Central memory CD4-positive, alpha-beta T cell (primary cell): Measurements from ENCODE around the gene DOCK10.
"Not testable (repeated sequence)": the region's sequence is repeated elsewhere in the genome, so short reads cannot be mapped to it uniquely, and the experiment has no call there.

Source experiments
- DNase-seq: peaks from one replicate; pipeline ENCODE4 v3.0.0; 2022

DOCK10 gene

DNA sequence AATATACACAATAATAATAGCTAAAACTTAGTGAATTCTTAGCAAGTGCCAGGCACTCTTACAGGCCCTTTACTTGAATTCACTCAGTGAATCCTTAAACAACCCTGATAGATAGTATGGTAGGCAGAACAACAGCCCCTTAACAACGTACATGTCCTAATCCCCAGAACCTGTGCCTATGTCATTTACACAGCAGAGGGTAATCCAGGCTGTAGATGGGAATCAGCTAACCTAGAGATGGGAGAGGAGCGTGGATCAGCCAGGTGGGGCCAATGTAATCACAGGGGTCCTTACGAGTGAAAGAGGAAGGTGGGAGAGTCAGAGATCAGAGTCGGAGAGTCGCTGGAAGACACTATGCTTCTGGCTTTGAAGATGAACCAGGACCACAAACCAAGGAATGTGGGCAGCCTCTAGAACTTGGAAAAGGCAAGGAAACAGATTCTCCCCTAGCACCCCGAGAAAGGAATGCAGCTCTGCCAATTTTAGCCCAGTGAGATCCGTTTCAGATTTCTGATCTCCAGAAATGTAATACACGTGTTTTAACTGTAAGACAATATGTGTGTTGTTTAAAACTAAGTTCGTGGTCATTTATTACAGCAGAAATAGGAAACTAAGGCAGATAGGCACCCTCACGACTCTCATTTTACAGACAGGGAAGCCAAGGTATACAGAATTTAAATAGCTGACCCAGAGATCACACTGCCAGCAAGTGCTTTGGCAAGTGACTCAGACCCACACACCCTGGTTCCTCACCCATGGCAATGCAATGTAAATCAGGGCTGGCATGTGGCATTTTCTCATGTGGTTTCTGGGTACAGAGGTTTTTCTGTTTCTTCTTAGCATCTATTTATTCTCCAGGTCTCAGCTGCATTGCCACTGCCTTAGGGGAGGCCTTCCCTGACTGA lies 68.9 kb downstream of the DOCK10 start:
- DNase-seq, result no peak

DNA sequence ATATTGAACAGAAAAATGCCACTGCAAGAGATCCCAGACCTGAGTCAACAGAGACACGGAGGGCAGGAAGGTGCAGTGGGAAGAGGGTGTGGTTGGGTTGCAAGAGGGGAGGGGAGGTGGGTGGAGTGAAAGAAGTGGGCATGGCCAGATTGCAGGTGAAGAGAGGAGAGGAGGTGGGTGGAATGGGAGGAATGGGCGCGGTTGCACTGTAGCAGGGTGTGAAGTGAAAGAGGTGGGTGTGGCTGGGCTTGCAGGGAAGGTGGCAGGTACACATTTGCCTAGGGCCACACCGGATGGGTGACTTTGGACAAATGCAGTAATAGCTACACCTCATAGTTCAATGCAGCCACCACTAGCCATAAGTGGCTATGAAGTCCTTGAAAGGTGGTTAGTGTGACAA lies 71.1 kb downstream of the DOCK10 start:
- DNase-seq, result no peak

DNA sequence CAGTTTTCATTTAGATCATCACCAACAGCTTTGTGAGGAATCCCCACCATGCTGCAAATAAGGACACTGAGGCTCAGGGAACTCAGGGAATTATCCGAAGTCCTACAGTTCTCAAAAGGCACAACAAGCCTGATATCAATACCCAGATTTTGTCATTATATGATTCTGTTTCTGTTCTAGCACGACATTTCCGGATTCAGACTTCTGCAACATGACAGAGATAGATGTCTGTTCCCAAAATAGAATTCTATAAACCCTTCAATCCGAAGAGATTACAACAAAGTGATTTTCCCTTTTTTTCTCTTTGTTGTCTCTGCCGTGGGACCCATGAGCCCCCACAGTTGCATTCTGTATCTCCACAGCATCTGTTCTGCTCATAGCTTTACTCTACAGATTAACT lies 72.0 kb downstream of the DOCK10 start:
- no peak for DNase-seq

DNA sequence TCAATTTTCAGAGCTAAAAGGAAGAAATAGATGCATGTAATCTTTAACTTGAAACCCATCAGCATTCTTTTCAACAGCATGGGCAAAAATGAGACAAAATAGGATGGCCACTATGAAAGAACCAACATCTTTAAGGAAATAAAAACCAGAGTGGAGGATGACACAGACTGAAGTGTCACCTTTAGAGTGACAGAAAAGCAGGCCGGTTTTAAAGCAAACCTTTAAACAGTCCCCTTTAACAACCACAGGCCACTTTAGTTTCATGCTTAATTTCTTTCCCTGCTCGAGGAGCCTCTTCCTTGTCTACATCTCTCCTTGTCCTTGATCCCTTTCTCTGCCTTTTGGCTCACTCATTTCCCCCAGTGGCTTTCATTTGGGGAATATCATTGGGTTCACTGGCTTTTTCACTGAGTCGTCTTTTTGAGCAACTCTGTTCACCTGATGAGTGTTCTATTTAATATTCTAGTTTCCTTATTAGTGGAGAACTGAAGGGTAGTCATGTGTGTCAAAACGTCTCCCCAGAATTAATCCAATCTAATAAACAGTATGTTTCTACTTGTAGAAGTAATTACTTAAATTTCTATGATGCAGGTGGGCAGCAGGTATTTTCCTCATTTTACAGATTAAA lies 72.5 kb downstream of the DOCK10 start:
- no peak for DNase-seq

DNA sequence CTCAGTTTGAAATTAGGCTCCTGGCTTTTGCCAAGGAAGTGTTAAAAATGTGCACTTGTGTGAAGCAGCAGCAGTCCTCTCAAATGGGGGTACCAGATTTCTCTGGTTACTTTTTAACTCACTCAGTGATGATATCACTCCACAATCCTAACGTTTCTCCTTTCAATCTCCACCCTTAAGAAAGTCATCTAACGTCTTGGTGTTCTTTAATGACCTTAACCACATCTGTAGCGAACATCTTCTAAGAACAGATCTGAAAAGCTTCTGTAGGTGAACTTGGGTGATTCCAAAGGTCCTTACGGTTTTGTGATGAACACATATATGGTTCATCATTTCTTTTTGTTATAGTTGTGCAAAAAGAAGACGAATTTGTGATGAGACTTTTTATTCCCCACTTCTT lies 73.2 kb downstream of the DOCK10 start:
- DNase-seq, result no peak

DNA sequence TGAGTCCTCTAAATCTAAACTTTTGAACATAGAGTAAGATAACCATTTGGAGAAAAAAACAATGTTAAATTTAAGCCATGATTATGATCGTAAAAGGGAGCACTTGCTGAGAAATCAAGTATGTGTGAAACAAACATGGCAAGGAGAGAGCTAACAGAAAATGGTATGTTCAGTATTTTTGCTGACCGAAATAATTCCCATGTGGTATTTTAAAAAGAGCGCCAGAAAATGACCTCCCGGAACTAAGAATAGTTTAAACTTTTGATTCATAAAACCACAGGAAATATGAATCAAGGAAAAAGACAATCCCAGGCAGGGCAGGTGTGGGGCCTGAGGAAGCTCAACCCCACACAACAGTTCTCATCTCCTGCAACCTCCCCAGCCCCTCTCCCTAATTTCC lies 74.2 kb downstream of the DOCK10 start:
- DNase-seq, result no peak

DNA sequence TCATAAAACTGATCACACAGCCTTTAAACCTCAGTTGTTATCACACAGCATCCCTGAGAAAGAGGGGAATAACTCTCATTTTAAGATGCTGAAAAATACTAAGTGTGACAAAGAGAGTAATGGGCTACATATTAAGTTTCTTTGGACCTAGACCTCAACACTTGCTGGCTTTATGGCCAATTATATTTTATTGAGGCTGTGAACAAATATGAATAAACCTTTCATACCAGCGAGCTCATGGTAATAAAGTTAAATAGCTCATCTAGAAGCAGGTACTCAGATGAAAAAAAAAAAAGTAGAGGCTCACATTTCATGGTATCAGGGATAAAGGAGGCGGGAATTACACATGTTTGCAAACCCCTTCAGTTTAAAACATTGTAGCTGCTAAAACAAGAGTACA lies 75.7 kb downstream of the DOCK10 start:
- DNase-seq, result no peak

DNA sequence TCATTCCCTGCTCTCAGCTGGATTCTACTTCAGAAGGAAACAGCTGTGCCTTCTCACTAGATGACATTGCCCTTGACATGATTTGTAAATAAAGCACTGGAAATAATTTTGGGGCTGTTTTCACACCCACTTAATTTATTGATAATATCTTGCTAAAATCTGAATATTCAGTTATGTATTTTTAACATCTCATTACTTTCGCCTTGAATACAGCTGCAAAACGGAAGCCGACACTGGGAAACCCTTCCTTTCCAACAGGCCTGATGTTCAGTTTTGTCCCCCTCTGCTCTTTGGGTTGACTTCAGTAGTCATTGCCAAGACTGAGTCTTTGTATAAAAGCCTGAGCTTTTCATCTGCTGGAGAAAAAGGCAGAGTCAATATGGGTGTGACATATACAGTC lies 82.7 kb downstream of the DOCK10 start:
- no peak for DNase-seq

DNA sequence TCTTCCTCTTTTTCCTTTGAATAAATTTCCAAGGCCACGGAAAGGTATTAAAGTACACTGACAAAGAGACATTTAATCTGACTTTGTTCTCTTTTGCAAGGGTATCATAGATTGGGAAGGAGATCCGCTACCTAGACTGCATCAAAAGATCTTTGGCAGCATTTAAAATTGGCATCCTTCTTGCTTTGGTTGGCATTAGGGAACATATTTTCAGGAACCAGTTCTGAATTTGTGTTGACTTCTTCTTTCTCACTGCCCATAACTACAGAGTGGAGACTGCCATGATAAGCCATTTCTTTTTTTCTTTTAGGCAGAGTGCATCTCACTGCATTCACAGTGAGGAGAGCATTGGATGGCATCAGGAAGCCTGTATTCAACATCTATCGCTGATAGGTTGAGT lies 83.4 kb downstream of the DOCK10 start:
- DNase-seq, result no peak

DNA sequence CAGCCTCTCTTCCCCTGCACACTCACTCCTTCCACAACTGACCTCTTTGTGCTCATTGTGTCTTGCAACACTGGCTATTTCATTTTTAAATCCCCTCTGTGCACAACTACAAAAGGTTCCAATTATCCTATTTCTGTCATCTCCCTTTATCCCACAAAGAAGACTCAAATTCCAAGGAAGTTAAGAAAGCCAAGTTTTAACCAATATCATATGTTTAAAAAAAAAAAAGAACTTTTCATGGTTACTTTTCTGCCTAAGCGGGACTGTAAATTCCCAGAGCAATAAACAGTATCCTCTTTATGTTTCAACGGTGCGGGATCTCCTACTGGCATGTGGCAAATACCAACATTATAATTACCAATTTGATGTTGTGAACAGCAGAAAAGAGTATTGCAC lies 83.8 kb downstream of the DOCK10 start:
- no peak for DNase-seq

DNA sequence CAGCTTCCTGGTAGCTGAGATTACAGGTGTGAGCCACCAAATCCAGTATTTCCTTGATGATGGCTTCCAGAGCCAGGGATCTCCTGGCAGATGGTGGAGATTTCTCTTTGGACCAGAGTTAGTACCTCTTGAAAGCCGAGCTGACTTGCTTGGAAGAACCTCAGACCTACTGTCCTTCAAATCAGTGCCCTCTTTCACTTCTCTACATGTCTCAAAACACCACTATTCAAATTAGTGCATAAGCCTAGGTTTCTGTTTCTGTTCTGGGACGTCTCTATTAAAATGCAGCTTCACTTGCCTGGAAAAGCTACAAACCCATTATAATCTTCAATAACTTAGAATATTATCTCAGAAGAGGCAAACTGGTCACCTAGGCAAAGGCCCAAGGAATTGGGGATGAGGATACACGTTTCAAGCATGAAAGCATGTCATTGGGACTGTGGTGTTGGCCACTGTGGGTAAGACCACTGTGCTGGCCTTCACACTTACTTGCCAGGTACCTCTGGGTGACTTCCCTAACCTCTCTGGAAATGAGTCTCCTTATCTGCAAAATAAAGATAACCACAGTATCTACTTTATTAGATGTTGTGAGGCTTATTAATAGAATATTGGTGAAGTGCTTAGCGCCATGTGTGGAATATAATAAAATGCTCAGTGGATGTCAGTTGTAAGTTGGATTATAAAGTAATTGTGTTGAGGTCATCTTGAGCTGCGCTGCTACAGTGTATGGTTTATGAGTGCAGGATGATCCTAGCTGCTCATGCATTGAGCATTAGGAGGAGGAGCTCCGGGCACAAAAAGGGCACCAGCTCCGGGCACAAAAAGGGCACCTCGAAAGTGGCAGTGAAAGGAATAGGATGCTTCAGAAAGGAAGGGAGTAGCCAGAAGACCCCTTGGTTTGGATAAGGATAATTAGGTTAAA lies 84.5 kb downstream of the DOCK10 start:
- no peak for DNase-seq

DNA sequence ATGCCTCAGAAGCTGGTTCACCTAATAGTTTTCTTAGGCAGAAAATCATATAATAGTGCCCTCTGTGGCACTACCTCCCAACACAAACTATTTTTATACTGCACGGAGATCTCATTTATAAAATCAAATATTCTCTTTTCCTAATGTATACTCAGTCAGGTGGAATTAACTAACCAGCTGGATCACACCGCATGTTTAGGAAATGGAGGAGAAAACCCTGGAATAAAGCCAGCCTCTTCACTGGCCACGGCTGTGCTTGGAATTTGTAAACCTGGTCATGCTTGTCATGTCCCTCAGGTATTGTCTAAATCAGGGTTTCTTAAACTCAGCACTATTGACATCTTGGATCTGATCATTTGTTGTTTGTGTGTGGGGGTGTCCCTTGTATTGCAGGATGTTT lies 85.6 kb downstream of the DOCK10 start:
- no peak for DNase-seq

DNA sequence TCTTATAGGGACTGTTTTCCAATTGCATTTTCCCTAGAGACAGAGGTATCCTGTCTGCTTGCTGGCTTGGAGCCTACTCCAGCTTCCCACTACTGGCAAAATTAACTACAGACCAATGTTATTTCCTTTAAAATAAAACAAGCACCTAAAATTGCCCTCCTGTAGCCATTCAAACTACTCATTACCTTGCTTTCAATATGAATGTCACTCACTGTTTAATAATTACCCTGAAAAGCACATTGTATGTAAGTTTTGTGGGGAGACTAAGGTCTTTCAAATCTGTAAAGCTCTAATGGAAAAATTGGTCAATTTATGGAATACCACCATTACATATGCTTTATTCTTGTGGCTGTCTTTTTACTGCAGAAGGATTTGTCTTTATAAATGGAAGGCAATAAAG lies 87.3 kb downstream of the DOCK10 start:
- DNase-seq, result no peak

DNA sequence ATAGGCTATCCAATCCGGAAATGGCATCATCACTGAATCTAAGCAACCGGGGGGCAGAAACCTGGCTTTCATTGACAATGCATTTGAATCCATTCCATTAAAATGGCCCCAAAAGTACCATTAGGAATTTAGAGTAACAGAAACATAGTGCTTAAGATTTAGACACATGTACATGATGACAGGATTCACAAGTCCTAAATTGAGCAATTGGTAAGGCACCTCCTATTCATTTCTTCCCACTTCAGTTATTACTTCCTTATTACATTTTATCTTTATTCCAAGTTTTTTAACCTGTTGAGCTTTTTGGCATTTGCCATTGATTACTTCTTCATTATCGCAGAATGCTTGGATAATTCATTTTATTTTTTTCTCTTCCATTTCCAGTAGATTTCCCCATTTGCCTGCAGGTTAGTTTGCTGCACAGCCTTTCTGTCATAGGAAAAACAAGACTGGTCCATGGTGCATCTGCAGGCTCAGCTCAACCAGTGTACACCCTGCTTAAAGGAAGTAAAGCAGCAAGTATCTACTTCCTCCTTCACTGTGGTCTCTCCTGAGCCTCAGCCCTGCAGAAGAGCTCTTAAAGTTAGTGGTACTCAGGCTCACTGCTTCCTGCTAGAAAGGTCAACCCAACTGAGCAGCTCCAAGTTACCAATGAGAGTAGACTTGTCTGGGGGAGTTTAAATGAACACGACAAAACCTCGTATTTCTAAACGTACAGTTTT lies 89.2 kb downstream of the DOCK10 start:
- DNase-seq, result peak; percentile 47

DNA sequence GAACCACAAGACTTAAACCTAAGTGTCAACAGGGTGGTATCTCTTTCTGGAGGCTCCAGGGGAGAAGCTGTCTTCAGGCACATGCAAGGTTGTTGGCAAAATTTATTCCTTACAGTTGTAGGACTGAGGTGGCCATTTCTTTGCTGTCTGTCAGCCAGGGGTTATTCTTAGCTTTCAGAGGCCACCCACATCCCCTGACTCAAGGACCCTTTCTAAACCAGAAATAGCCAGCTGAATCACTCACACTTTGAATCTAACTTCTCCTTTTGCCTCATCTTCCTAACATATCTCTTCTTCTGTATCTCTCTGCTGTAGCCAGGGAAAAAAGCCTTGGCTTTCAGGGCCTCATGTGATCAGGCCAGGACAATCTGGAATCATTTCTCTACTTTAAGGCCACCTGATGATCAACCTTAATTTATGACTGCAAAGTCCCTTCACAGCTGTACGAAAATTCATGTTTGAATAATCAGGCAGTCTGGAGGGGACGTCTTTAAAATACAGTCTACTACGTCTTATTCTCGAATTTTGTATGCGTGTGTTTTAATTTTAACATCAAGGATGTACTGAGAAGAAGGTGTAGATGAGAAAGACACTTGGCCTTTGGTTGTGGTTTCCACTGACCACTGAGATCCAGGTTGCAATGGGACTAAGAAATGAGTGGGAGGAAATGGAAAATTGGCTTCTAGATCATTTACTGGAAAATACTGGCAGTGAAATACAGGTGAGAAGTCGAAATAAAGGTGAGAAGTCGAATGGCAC lies 90.4 kb downstream of the DOCK10 start:
- no peak for DNase-seq

DNA sequence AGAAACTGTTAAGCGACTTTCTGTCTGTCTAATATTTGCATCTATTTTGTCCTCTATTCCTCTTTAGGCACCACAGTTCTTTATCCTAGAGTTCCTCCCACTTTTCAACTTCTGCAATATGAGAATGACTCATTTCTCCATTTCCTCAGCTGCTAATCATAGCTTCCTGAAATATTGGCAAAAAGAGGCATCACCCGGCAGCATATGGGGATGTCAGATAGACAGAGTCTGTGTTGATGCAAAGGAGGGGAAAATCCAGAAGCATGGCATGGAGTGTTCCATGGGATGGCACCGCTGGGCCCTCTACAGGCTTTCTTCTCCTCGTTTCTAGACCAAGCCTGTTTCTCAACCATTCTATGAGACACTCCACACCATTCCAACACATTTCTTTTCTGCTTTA lies 93.4 kb downstream of the DOCK10 start:
- DNase-seq, result no peak

DNA sequence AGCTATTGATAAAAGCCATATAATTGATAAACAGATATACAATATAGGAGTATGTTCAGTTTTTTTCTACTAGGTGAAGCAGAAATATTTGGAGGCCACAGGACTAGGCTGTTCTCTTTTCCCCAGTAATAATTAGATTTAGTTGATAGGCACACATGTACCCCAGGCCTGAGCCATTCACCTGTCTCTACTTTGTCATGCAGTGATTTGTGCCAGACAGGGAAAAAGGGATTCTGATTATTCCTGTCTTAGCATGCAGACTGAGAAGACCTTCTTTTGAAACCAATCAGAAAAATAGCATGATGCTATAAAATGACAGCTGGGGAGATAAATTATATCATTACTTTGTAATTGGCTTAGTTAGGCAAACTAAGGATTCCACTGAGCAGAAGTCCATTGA lies 94.3 kb downstream of the DOCK10 start:
- no peak for DNase-seq

DNA sequence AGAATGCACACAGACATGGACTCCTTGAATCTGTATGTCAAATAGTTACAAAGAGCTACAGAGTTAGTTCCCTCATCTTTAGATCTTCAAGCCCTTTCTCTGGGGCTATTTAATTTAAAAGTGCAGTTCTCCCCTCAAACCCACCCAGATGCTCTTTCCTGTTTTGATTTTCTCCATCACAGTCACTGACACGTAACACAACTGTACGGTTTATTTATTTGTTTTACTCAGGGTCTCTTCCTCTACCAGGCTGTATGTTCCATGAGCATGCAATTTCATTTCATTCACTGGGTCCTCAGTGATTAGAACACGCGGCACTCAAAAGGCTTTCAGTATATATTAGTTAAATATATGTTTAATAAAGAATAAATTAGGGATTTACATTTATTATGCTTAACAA lies 94.7 kb downstream of the DOCK10 start:
- no peak for DNase-seq

DNA sequence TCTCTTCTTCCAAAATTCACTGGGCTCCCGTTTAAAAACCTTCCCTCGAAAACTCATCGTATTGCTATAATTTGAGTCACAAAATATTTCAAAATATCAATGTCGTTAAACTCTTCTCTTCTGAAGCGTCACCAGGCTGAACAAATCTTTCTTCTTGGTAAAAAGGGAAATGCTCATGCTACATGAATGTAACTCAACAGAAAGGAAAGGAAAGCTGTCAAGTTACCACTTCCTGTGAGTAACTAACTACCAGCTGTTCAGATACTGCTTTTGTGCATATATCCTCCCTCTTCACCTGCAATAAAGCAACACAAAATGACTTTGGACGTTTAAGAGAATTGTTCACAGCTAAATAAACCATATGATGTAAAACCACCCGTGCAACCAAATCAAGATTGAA lies 95.4 kb downstream of the DOCK10 start:
- DNase-seq, result peak; percentile 69

DNA sequence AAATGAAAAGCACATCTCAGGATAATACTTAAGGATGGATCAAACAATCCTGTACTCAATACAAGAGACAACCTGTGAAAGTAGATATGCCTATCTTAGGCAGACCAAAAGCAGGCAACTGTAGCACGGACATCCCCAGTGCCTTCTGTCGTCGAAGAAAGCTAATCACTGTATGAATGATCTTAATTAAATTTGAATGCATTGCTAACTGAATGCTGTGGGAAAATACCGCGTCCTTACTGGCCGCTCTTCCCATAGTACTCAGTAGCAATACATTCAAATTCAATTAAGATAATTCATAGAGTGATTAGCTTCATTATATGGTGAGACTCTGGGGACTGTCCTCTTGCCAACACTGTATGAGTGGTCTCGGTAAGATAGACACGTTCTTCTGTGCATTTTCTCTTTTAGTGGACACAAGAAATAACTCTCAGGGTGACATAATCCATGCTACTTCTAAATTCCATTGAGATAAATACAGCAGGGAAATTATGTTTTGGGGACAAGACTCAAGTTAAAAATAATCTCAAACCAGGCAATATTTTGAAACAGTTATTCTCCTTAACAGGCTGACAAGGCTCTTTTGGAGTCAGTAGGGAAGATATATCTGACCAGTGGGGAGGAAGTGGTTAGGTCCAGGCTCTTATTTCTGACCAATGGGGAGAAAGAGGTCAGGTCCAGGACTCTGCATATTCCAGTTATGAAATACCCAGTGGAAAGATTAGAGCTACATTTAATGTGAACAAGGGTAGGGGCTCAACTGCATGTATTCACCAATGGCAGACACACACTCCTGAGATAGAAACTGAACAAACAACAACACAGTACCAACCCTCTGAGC lies 97.3 kb downstream of the DOCK10 start:
- DNase-seq, result no peak

DNA sequence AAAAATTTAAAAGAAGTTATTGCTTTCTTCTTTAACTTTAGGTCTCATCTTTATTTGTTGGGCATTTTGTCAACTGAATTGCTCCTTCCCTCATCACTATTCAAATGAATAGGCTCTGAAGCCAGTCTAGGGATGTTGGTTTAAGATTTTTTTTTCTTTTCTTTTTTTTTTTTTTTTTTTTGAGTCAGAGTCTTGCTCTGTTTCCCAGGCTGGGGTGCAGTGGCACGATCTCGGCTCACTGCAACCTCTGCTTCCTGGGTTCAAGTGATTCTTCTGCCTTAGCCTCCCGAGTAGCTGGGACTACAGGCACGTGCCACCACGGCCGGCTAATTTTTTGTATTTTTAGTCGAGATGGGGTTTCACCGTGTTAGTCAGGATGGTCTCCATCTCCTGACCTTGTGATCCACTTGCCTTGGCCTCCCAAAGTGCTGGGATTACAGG lies 98.6 kb downstream of the DOCK10 start:
- DNase-seq, result not testable (repeated sequence)
